NCI-H2227 (cell line): Measurements from ENCODE around the gene PLCL2.
"Not testable (repeated sequence)": the region's sequence is repeated elsewhere in the genome, so short reads cannot be mapped to it uniquely, and the experiment has no call there.

Experiments used
- DNase-seq: peaks from one replicate; lab custom pipeline; 2025; ENCODE audit not compliant: unreplicated experiment; lab: John Stamatoyannopoulos, UW

The PLCL2 gene

GRCh38 chr3:17110660-17111396, 226.1 kb downstream of the PLCL2 start:
- no peak for DNase-seq

- no peak for DNase-seq
Observed at GRCh38 chr3:17111586-17111985, 226.8 kb downstream of the PLCL2 start.

GRCh38 chr3:17115186-17115585, 230.4 kb downstream of the PLCL2 start:
- DNase-seq, result no peak

- no peak for DNase-seq
Observed at GRCh38 chr3:17116007-17116600, 231.3 kb downstream of the PLCL2 start.

- DNase-seq, result no peak
Observed at GRCh38 chr3:17118771-17119170, 234.0 kb downstream of the PLCL2 start.

GRCh38 chr3:17119201-17120072, 234.7 kb downstream of the PLCL2 start:
- no peak for DNase-seq

- DNase-seq, result no peak
Observed at GRCh38 chr3:17120115-17120514, 235.4 kb downstream of the PLCL2 start.

- DNase-seq, result no peak
Observed at GRCh38 chr3:17121336-17121735, 236.6 kb downstream of the PLCL2 start.

- no peak for DNase-seq
Observed at GRCh38 chr3:17122758-17123157, 238.0 kb downstream of the PLCL2 start.

GRCh38 chr3:17125738-17126442, 241.1 kb downstream of the PLCL2 start:
- no peak for DNase-seq

- DNase-seq, result not testable (repeated sequence)
Observed at GRCh38 chr3:17128671-17129070, 243.9 kb downstream of the PLCL2 start.

GRCh38 chr3:17129556-17129955, 244.8 kb downstream of the PLCL2 start:
- DNase-seq, result no peak

GRCh38 chr3:17130956-17131355, 246.2 kb downstream of the PLCL2 start:
- no peak for DNase-seq

GRCh38 chr3:17132286-17133115, 247.7 kb downstream of the PLCL2 start:
- DNase-seq, result no peak

- DNase-seq, result no peak
Observed at GRCh38 chr3:17133632-17134545, 249.1 kb downstream of the PLCL2 start.

- no peak for DNase-seq
Observed at GRCh38 chr3:17135696-17136095, 250.9 kb downstream of the PLCL2 start.

- DNase-seq, result no peak
Observed at GRCh38 chr3:17136136-17136721, 251.5 kb downstream of the PLCL2 start.

- DNase-seq, result no peak
Observed at GRCh38 chr3:17137321-17137826, 252.6 kb downstream of the PLCL2 start.
